Panc1 (cell line): ENCODE measurements around the gene HMGN4. TPM values are rescaled to one million over a fixed set of nuclear protein-coding genes. Genes with fewer than 3 reads are reported as not detected.

Source experiments
- ATAC-seq: fragments of 200-7000 bp; cut with Tn5 transposase; 2 replicates; pipeline ENCODE4 v1.9.1; 2020; ENCODE audit warnings: mild to moderate bottlenecking, moderate library complexity
- BruUV-seq: library from RNA; stranded (reverse); fragments of 400-500 nt; replicated peaks from 2 replicates; lab custom pipeline; 2021; lab: Mats Ljungman, UMichigan
- CTCF ChIA-PET: fragments of 300-600 bp; sonication (Branson Sonifier 250); formaldehyde crosslinking; loops from one replicate; lab custom pipeline; 2022; ENCODE audit warnings: antibody characterized with exemption; lab: Charles Lee
- POLR2A ChIA-PET: fragments of 300-600 bp; sonication (Branson Sonifier 250); formaldehyde crosslinking; loops from one replicate; lab custom pipeline; 2022; ENCODE audit warnings: antibody characterized with exemption; lab: Charles Lee
- DNase-seq: peaks from one replicate; pipeline ENCODE4 v3.0.0-alpha.2; 2010; ENCODE audit warnings: low read depth, low spot score
- H3K27ac ChIP-seq: 2 replicates; pipeline ENCODE4 v1.5.1; 2011; ENCODE audit warnings: mild to moderate bottlenecking, low read length, inconsistent platforms
- H3K27me3 ChIP-seq: fragments of 200-500 bp; sonication (Bioruptor generic); 2 replicates; pipeline ENCODE4 v1.6.0; 2014; ENCODE audit warnings: low read length, inconsistent platforms; ENCODE audit not compliant: control insufficient read depth, insufficient read depth
- H3K36me3 ChIP-seq: fragments of 200-500 bp; sonication (Bioruptor generic); 2 replicates; pipeline ENCODE4 v1.5.1; 2014; ENCODE audit warnings: inconsistent platforms, mild to moderate bottlenecking, low read length, moderate library complexity; ENCODE audit not compliant: control insufficient read depth, insufficient read depth
- H3K4me1 ChIP-seq: 2 replicates; pipeline ENCODE4 v1.5.1; 2011; ENCODE audit warnings: inconsistent platforms, mild to moderate bottlenecking, low read length, moderate library complexity; ENCODE audit not compliant: control insufficient read depth, insufficient read depth
- H3K4me3 ChIP-seq, 2 experiments: 2 replicates each; pipeline ENCODE4 v1.5.1; 2011 to 2012; ENCODE audit warnings: low read depth in 2 of 2, low read length in 2 of 2, mild to moderate bottlenecking in 2 of 2, inconsistent platforms in 1 of 2, moderate library complexity in 1 of 2
- H3K9me3 ChIP-seq: fragments of 200-500 bp; sonication (Bioruptor generic); 2 replicates; pipeline ENCODE4 v1.5.1; 2014; ENCODE audit warnings: low read depth, mild to moderate bottlenecking, inconsistent platforms, low read length, moderate library complexity; ENCODE audit not compliant: control insufficient read depth, insufficient read depth
- CTCF ChIP-seq: fragments of 450-650 bp; IDR thresholded peaks from 2 replicates; pipeline ENCODE4 v1.5.1; 2017; ENCODE audit warnings: mild to moderate bottlenecking
- SIN3A ChIP-seq: IDR thresholded peaks from 2 replicates; pipeline ENCODE4 v1.6.1; 2012; ENCODE audit warnings: low read depth, mild to moderate bottlenecking, low read length, moderate library complexity, borderline replicate concordance; ENCODE audit not compliant: insufficient read depth
- TCF7L2 ChIP-seq: IDR thresholded peaks from 2 replicates; pipeline ENCODE4 v1.6.1; 2011; ENCODE audit warnings: mild to moderate bottlenecking, low read depth, low read length, inconsistent platforms
- in situ Hi-C: cut with HindIII; loops from 2 replicates; pipeline ENCODE4 v1.10.0; 2016; ENCODE audit warnings: low sequenced_read_pairs, low pct_unique_long_range_greater_than_20kb
- intact Hi-C: fragments of 100-400 bp; cut with micrococcal nuclease; formaldehyde crosslinking; loops from one replicate; pipeline ENCODE4 v1.10.0; 2022; ENCODE audit not compliant: unreplicated experiment
- total RNA-seq: library from RNA; stranded (reverse); gene quantifications from one replicate; pipeline ENCODE4 v1.2.1, GENCODE V29; 2021; ENCODE audit not compliant: unreplicated experiment
- TF ChIP-seq, protein P1 (sequence below), 2 experiments: IDR thresholded peaks; 2 replicates each; pipeline ENCODE4 v1.6.1; 2011 to 2012; ENCODE audit warnings: low read depth in 2 of 2, control low read depth in 1 of 2, low read length in 1 of 2, mild to moderate bottlenecking in 1 of 2, moderate library complexity in 1 of 2; ENCODE audit not compliant: insufficient read depth in 1 of 2

HMGN4 gene
- total RNA-seq, 1 experiment from 2014 or later, result 60.5 TPM

- peaks cover 3% of the 10 kb centered on the region; the same call in 1 of the 2 replicates for H3K4me1 ChIP-seq
- DNase-seq (peak; percentile 78), ATAC-seq (peak; percentile 86)
- no peaks in the 10 kb centered on the region for H3K27me3 ChIP-seq
- POLR2A ChIA-PET, result interaction anchor here (1.7 kb wide), 1 partner anchor 19 kb away, joined by 10 read pairs; no protein-coding TSS in a partner anchor
- in situ Hi-C loops (no loop called here), intact Hi-C loops (loop anchor here (1.0 kb wide), 2 partner anchors 18 to 23 kb away; no protein-coding TSS in a partner anchor)
- H3K4me3 ChIP-seq, result peak overlapping the region; percentile 94 to 96
- peak overlapping the region; percentile 90 for H3K27ac ChIP-seq
- H3K9me3 ChIP-seq, result no peaks in the 10 kb centered on the region
- BruUV-seq, result no TSS peak
- CTCF ChIA-PET, result interaction anchor here (0.6 to 3.4 kb wide), 9 partner anchors 13 to 554 kb away, joined by 3 to 39 read pairs (median 4); no protein-coding TSS in a partner anchor
- TF ChIP-seq, protein P1, sequence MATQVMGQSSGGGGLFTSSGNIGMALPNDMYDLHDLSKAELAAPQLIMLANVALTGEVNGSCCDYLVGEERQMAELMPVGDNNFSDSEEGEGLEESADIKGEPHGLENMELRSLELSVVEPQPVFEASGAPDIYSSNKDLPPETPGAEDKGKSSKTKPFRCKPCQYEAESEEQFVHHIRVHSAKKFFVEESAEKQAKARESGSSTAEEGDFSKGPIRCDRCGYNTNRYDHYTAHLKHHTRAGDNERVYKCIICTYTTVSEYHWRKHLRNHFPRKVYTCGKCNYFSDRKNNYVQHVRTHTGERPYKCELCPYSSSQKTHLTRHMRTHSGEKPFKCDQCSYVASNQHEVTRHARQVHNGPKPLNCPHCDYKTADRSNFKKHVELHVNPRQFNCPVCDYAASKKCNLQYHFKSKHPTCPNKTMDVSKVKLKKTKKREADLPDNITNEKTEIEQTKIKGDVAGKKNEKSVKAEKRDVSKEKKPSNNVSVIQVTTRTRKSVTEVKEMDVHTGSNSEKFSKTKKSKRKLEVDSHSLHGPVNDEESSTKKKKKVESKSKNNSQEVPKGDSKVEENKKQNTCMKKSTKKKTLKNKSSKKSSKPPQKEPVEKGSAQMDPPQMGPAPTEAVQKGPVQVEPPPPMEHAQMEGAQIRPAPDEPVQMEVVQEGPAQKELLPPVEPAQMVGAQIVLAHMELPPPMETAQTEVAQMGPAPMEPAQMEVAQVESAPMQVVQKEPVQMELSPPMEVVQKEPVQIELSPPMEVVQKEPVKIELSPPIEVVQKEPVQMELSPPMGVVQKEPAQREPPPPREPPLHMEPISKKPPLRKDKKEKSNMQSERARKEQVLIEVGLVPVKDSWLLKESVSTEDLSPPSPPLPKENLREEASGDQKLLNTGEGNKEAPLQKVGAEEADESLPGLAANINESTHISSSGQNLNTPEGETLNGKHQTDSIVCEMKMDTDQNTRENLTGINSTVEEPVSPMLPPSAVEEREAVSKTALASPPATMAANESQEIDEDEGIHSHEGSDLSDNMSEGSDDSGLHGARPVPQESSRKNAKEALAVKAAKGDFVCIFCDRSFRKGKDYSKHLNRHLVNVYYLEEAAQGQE (IDR thresholded peaks at IDR 0.05; ENCODE audit: insufficient read depth in 1 of 2, low read depth in 2 of 2, low read length in 1 of 2), result 0 out of 4 replicates have a peak, but pooled peaks of 1 of the 2 experiments have one; percentile 38
- TF ChIP-seq CTCF, result peak; percentile 96
- no peak for TF ChIP-seq TCF7L2
- TF ChIP-seq SIN3A, result 0 out of 2 replicates have a peak, but pooled peaks have one; percentile 52
- peaks cover 6% of the 10 kb centered on the region; the same call in 1 of the 2 replicates for H3K36me3 ChIP-seq
These were observed 57.6 kb downstream of the HMGN4 start for GRCh38 chr6:26595669-26596269.

Other genes starting within 250 kb of the HMGN4 start
- gene BTN3A2, start 173.2 kb upstream of the HMGN4 start, total RNA-seq, result 5.5 TPM
- gene BTN2A2, start 155.3 kb upstream of the HMGN4 start, total RNA-seq, result 8.1 TPM
- gene BTN3A1, start 136.1 kb upstream of the HMGN4 start, total RNA-seq, result 5.0 TPM
- gene BTN3A3, start 97.9 kb upstream of the HMGN4 start, total RNA-seq, result 0.77 TPM
- 23.0 TPM for gene BTN2A1, start 80.4 kb upstream of the HMGN4 start, total RNA-seq
- 0.10 TPM for gene BTN1A1, start 38.1 kb upstream of the HMGN4 start, total RNA-seq
- 18.0 TPM for gene ABT1, start 58.6 kb downstream of the HMGN4 start, total RNA-seq
- gene ZNF322, start 121.4 kb downstream of the HMGN4 start, total RNA-seq, result 31.2 TPM